ENCODE results near the gene SUGP1. TPM values are rescaled to one million over a fixed set of nuclear protein-coding genes. Genes with fewer than 3 reads are reported as not detected.

Gene SUGP1
- total RNA-seq, 1 donor from 2014 or later: 43.7 TPM

DNA sequence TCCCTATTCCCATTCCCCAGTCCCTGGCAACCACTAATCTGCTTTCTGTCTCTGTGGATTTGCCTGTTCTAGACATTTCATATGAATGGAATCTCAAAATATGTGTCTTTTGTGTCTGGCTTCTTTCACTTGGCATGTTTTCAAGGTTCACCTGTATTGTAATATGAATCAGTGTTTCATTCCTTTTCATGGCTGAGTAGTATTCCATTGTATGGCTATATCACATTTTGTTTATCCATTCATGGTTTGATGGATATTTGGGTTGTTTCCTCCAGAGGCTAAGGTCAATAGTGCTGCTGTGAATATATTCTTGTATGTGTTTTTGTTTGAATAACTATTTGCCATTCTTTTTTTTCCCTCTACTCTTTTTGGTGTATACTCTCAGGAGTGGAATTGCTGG lies 84.1 kb downstream of the SUGP1 start:
- no peak for DNase-seq (ENCODE audit: extremely low read depth, low read depth, low spot score)

DNA sequence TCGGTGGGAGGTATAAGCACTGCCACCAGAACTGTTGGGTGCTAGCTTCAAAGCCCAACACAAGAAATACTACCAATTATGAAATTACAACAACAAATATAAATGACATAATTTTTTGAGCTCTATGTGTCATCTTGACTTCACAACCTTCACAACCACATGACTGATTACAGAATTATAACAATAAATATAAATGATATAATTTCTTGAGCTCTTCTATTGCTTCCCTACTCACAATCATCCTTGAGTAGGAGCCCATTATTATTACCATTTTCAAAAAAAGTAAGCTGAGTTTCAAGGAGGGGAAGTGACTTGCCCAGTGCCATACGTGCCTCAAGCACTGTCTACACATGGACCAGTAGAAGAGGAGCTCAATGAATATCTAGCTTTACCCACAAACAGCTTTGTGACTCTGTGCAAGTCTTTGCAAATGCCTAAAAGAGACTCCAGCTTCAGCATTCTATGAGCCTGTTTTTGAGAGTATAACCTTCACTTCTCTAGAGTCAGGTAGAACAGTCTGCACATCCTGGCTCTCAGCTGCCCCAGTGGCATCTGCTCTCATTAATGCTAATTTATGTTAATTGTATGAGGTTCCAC lies 86.0 kb downstream of the SUGP1 start:
- no peak for DNase-seq (ENCODE audit: extremely low read depth, low read depth, low spot score)

DNA sequence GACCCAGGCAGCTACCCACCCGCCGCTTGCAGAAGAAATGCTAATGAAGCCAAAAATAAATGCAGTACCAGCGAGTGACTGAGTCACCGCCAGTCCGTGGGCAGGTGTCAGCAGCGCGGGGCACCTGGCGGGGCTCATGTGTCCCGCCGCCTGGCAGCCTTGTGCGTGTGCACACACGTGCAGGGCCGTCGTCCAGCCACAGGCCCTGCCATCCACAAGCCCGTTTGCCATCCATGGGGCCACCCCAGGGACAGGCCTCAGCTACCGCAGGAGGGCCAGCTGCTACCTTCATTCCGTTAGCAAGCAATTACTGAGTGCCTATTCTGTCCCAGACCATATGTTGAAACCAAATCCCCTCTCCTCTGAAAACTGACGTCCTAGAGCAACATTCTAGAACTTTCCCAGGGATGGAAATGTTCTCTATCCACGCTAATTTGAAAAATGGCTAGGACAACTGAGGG lies 88.0 kb downstream of the SUGP1 start:
- no peak for DNase-seq (ENCODE audit: extremely low read depth, low read depth, low spot score)

DNA sequence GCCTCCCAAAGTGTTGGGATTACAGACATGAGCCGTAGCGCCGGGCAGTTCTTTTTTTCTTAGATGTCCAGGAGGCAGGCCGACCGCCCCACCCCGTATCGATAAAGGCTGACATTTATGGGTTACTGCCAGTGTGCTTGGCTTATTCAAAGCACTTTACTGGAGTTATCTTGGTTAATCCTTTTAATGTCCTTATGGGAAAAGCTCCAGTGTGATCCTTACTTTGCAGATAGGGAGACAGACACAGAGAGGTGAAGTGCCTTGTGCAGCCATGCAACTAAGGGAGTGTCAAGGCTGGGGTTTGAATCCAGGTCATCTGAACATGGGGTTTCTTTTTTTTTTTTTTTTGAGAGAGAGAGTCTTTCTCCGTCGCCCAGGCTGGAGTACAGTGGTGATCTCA lies 89.3 kb downstream of the SUGP1 start:
- DNase-seq (ENCODE audit: extremely low read depth, low read depth, low spot score): no peak

DNA sequence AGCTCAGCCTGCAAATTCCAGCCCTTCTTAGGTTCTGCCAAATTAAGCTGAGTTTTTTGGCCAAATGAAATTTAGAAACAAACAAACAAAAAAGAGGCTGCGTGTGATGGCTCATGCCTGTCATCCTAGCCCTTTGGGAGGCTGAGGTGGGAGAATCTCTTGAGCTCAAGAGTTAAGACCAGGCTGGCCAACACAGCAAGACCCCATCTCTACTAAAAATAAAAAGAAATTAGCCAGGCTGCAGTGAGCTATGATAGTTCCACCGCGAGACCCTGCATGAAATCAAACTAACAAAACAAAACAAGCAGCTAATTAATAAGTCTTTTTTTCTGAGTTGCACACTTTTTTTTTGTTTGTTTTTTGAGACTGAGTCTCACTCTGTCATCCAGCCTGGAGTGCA lies 90.6 kb downstream of the SUGP1 start:
- DNase-seq (ENCODE audit: extremely low read depth, low read depth, low spot score): no peak

DNA sequence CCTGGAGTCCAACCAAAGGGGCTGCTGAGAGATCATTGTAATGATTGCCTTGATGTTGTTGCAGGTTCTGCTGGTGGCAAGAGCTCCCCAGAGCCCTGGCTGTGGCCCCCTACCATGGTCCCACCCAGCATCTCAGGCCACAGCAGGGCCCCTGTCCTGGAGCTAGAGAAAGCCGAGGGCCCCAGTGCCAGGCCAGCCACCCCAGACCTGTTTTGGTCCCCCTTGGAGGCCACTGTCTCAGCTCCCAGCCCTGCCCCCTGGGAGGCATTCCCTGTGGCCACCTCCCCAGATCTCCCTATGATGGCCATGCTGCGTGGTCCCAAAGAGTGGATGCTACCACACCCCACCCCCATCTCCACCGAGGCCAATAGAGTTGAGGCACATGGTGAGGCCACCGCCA lies 93.1 kb downstream of the SUGP1 start:
- DNase-seq (ENCODE audit: extremely low read depth, low read depth, low spot score): no peak

DNA sequence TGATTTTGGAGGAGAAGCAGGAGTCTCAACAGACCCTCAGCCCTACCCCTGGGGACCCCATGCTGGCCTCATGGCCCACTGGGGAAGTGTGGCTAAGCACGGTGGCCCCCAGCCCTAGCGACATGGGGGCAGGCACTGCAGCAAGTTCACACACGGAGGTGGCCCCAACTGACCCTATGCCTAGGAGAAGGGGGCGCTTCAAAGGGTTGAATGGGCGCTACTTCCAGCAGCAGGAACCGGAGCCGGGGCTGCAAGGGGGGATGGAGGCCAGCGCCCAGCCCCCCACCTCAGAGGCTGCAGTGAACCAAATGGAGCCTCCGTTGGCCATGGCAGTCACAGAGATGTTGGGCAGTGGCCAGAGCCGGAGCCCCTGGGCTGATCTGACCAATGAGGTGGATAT lies 93.6 kb downstream of the SUGP1 start:
- DNase-seq (ENCODE audit: extremely low read depth, low read depth, low spot score): no peak

DNA sequence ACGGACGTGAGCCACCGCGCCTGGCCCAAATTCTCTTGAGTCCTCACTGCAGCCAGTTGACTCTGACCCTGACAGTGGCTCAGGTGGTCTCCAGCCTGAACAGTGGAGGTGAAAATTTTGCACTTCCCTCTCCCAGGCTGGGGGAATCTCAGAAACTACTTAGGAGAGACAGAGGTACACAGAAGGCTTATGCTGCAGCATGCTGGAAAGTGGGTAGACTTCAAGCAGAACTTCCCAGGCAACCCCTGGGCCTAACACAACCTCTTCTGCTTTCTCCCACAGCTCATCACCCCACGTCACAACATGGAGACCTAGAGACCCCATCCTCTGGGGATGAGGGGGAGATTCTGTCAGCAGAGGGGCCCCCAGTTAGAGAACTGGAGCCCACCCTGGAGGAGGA lies 94.1 kb downstream of the SUGP1 start:
- no peak for DNase-seq (ENCODE audit: extremely low read depth, low read depth, low spot score)

Other genes starting within 250 kb of the SUGP1 start
- gene TMEM161A, start 182.0 kb downstream of the SUGP1 start, total RNA-seq: 22.0 and 22.6 TPM in 2 replicates
- not detected in 2 replicates for gene MEF2B, start 150.2 kb downstream of the SUGP1 start, total RNA-seq
- 20.7 and 29.3 TPM in 2 replicates for gene BORCS8, start 128.4 kb downstream of the SUGP1 start, total RNA-seq
- gene RFXANK, start 128.3 kb downstream of the SUGP1 start, total RNA-seq: 89.3 and 109 TPM in 2 replicates
- 3.1 and 8.5 TPM in 2 replicates for gene NR2C2AP, start 117.1 kb downstream of the SUGP1 start, total RNA-seq
- not detected in 2 replicates for gene NCAN, start 108.6 kb downstream of the SUGP1 start, total RNA-seq
- not detected in 2 replicates for gene TM6SF2, start 47.2 kb downstream of the SUGP1 start, total RNA-seq
- 34.3 and 46.0 TPM in 2 replicates for gene MAU2, start 320 bp upstream of the SUGP1 start, total RNA-seq
- gene GATAD2A, start 85.2 kb upstream of the SUGP1 start, total RNA-seq: 97.8 and 102 TPM in 2 replicates
- 0.92 and 1.7 TPM in 2 replicates for gene TSSK6, start 195.0 kb upstream of the SUGP1 start, total RNA-seq
- gene NDUFA13, start 195.7 kb upstream of the SUGP1 start, total RNA-seq: 60.2 and 111 TPM in 2 replicates
- gene YJEFN3, start 208.4 kb upstream of the SUGP1 start, total RNA-seq: 0.53 TPM in 1 of 2 replicates, not detected in the other
- not detected in 2 replicates for gene CILP2, start 217.8 kb upstream of the SUGP1 start, total RNA-seq

Measured in glomerular endothelial cell (primary cell).